Articular chondrocyte of knee joint (primary cell): ENCODE results near the gene ACTN3. TPM values are rescaled to one million over a fixed set of nuclear protein-coding genes. Genes with fewer than 3 reads are reported as not detected.

Experiments
- total RNA-seq: library from RNA; depleted of rRNA; stranded (reverse); fragments of >200 nt; gene quantifications from 2 replicates; pipeline ENCODE4 v1.2.3, GENCODE V29; 2012

The ACTN3 gene
- under 0.01 and 0.11 TPM in 2 replicates for total RNA-seq

DNA sequence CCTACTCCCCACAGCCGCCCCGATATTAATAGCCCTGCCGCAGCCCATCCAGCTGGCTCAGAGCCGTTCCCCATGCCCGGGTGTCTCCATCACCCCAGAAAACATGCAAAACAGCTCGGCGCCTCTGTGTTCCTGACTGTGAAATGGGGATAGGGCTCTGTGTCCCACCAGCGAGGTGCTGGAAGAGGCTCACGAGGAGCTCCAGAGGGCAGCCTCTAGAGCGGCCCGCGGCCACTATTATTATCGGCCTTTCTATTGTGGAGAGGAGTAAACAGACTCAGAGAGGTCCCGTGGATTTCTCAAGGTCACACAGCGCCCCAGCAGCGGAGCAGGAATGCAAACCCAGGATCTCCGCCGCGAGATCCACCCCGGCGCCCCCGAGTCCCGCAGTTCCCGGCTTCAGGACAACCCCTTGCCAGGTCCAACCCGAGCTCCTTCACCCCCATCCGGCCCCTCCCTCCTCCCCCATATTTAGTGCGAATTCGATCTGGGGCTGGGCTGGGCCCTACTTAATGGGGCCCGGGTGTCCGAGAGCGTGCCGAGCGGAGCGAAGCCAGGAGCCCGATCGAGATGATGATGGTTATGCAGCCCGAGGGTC is at the start of gene ACTN3:
ACTN3 (plus strand) TSS at position 536 of the 598 bp plus-strand sequence; CDS start at position 571, 35 bp downstream.

DNA sequence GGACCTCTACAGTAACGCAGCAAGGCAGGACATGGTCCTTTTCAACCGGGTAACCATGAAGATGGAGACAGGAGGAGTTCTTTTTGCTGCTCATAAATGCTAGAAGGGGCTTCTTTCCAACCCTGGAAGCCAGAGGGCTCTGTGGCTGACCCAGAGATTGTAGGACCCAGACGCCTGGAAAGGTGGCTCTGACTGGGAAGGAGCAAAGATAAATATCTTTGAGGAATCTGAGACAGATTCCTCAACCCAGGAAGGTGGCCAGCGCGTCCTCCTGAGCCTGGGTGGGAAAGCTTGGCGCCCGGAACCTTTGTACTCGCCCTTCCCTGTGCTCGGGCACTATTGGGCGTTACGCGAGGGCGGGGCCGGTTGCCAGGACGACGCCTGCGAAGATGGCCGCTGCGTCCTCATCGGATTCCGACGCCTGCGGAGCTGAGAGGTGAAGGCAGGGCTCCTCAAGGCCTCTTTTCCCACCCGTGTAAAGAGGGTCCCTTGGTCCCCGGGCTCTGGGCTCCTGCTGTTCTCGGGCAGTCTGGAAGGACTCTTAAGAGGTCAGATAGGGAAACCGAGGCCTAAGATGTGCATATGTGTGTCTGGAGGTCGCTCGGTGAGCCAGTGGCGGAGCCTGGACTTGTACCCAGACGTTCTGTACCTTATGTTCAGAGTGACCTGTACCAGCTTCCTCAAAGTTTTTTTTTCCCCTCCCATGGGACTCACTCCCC is 36.3 kb upstream of the ACTN3 start, which contains the start of gene BBS1:
BBS1 (plus strand) TSS at position 365 of the 719 bp plus-strand sequence; CDS start at position 390, 25 bp downstream.

GRCh38 chr11:66545701-66546367 is 869 bp upstream of the ACTN3 start, which contains the start of gene ZDHHC24:
Gene ZDHHC24 (minus strand): TSS chr11:66546048. CDS start chr11:66546003, 45 bp downstream.

DNA sequence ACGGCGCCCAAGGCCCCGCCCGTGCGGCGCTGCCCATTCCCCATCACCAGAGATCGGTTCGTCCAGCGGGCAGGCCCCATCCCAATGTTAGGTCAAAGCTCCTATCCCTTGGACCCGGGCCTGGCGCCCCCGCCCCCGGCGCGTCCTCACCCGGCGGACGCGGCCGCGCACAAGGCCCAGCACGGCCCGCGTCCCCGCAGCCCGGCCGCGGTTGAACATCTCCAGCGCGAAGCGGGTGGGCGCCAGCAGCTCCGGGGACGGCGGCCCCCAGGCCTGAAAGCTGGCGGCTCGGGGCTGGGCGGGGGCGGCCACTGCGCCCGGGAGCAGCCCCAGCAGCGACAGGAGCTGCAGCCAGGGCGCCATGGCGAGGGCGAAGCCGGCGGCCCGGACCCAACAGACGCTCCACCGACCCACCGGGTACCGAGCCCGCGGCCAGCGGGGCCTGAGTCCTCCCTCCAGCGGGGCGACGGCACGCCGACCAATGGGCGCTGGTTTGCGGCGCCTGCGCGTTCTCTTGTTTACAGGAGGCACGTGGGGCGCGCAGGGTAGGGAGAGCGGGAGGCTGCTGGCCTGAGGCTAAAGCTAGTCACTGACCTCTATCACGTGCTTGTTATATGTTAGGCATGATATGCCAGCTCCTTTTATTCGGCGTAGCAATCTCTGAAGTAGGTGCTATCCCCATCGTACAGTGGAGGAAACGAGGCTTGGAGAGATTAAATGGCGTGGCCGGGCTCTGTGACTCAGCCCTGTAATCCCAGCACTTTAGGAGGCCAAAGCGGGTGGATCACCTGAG is 21.6 kb downstream of the ACTN3 start, which contains the start of gene CTSF:
CTSF (minus strand) TSS at position 483 of the 793 bp plus-strand sequence; CDS start at position 363, 120 bp downstream.

GRCh38 chr11:66592457-66593302 is 46.0 kb downstream of the ACTN3 start, which contains the start of the genes CCDC87 and CCS:
Gene CCDC87 (minus strand): TSS chr11:66593063. CDS start chr11:66593015, 48 bp downstream.
Gene CCS (plus strand): TSS chr11:66593185. CDS start chr11:66593262, 77 bp downstream.

Other genes starting within 250 kb of the ACTN3 start
- gene CD248, start 229.9 kb upstream of the ACTN3 start, total RNA-seq: 29.1 and 39.1 TPM in 2 replicates
- gene RIN1, start 210.5 kb upstream of the ACTN3 start, total RNA-seq: 22.7 and 23.1 TPM in 2 replicates
- gene BRMS1, start 201.8 kb upstream of the ACTN3 start, total RNA-seq: 36.4 and 38.0 TPM in 2 replicates
- 14.5 and 18.1 TPM in 2 replicates for gene B4GAT1, start 199.3 kb upstream of the ACTN3 start, total RNA-seq
- 0.11 and 0.13 TPM in 2 replicates for gene SLC29A2, start 175.1 kb upstream of the ACTN3 start, total RNA-seq
- gene NPAS4, start 125.9 kb upstream of the ACTN3 start, total RNA-seq: under 0.01 TPM in 1 of 2 replicates, not detected in the other
- 36.5 and 45.6 TPM in 2 replicates for gene MRPL11, start 108.1 kb upstream of the ACTN3 start, total RNA-seq
- 8.8 and 10.1 TPM in 2 replicates for gene PELI3, start 80.0 kb upstream of the ACTN3 start, total RNA-seq
- 27.1 and 33.2 TPM in 2 replicates for gene DPP3, start 66.5 kb upstream of the ACTN3 start, total RNA-seq
- gene BBS1, start 36.3 kb upstream of the ACTN3 start, total RNA-seq: 37.8 and 52.4 TPM in 2 replicates
- 7.7 and 9.5 TPM in 2 replicates for gene ZDHHC24, start 855 bp upstream of the ACTN3 start, total RNA-seq
- gene CTSF, start 21.7 kb downstream of the ACTN3 start, total RNA-seq: 26.3 and 26.8 TPM in 2 replicates
- 0.76 and 0.78 TPM in 2 replicates for gene CCDC87, start 46.2 kb downstream of the ACTN3 start, total RNA-seq
- 27.7 and 39.3 TPM in 2 replicates for gene CCS, start 46.3 kb downstream of the ACTN3 start, total RNA-seq
- gene RBM14, start 69.7 kb downstream of the ACTN3 start, total RNA-seq: 26.5 and 30.6 TPM in 2 replicates
- gene RBM4, start 91.8 kb downstream of the ACTN3 start, total RNA-seq: 84.2 and 86.1 TPM in 2 replicates
- gene RBM4B, start 131.0 kb downstream of the ACTN3 start, total RNA-seq: 16.9 and 22.2 TPM in 2 replicates
- gene SPTBN2, start 182.3 kb downstream of the ACTN3 start, total RNA-seq: 0.43 and 0.91 TPM in 2 replicates